WTC11 (cell line): ENCODE measurements around the gene COG5. TPM values are rescaled to one million over a fixed set of nuclear protein-coding genes. Genes with fewer than 3 reads are reported as not detected.

ENCODE experiments used
- ATAC-seq: fragments of 200-7000 bp; cut with Tn5 transposase; 2 replicates; pipeline ENCODE4 v1.10.0; 2021; ENCODE audit warnings: mild to moderate bottlenecking, moderate library complexity
- CTCF ChIA-PET: fragments of 300-600 bp; sonication (Branson Sonifier 250); formaldehyde crosslinking; loops from one replicate; lab custom pipeline; 2021; ENCODE audit warnings: antibody characterized with exemption; lab: Charles Lee
- POLR2A ChIA-PET: fragments of 350-600 bp; sonication (Branson Sonifier 250); formaldehyde crosslinking; loops from one replicate; lab custom pipeline; 2021; ENCODE audit warnings: antibody characterized with exemption; lab: Charles Lee
- DNase-seq: peaks from one replicate; pipeline ENCODE4 v3.0.0; 2021; ENCODE audit warnings: low spot score
- H3K27ac Mint-ChIP-seq: 2 replicates; pipeline ENCODE4 v1.8.0; 2021; ENCODE audit warnings: mixed read lengths
- H3K27me3 Mint-ChIP-seq: 2 replicates; pipeline ENCODE4 v1.8.0; 2021; ENCODE audit warnings: low read depth, mild to moderate bottlenecking, moderate library complexity, mixed read lengths
- H3K36me3 Mint-ChIP-seq: 2 replicates; pipeline ENCODE4 v1.8.0; 2021; ENCODE audit warnings: mixed read lengths
- H3K4me1 Mint-ChIP-seq: 2 replicates; pipeline ENCODE4 v1.8.0; 2022; ENCODE audit warnings: mixed read lengths
- H3K4me3 Mint-ChIP-seq: 2 replicates; pipeline ENCODE4 v1.8.0; 2021; ENCODE audit warnings: mild to moderate bottlenecking, moderate library complexity, mixed read lengths
- H3K9me3 Mint-ChIP-seq: 2 replicates; pipeline ENCODE4 v1.8.0; 2021; ENCODE audit warnings: mixed read lengths
- CBFB ChIP-seq: sonication (generic); formaldehyde crosslinking; IDR thresholded peaks from 2 replicates; pipeline ENCODE4 v1.8.1; 2022; ENCODE audit warnings: mild to moderate bottlenecking, low read depth, missing genetic modification reagents
- FOXJ3 ChIP-seq: sonication (generic); formaldehyde crosslinking; IDR thresholded peaks from 2 replicates; pipeline ENCODE4 v1.9.0; 2021; ENCODE audit warnings: missing genetic modification reagents, mild to moderate bottlenecking, borderline replicate concordance
- JAZF1 ChIP-seq: fragments of 250-450 bp; sonication (Bioruptor Pico); IDR thresholded peaks from 2 replicates; pipeline ENCODE4 v1.9.0; 2021; ENCODE audit warnings: moderate library complexity, mild to moderate bottlenecking, inconsistent platforms
- KAT7 ChIP-seq: sonication (generic); formaldehyde crosslinking; IDR thresholded peaks from 2 replicates; pipeline ENCODE4 v1.8.1; 2023; ENCODE audit warnings: missing genetic modification reagents, mild to moderate bottlenecking, borderline replicate concordance
- NR1H2 ChIP-seq: sonication (generic); formaldehyde crosslinking; IDR thresholded peaks from 2 replicates; pipeline ENCODE4 v1.9.0; 2021; ENCODE audit warnings: mild to moderate bottlenecking, moderate library complexity, missing genetic modification reagents
- OVOL2 ChIP-seq: fragments of 250-450 bp; sonication (Bioruptor Pico); IDR thresholded peaks from 2 replicates; pipeline ENCODE4 v1.9.0; 2021; ENCODE audit warnings: mild to moderate bottlenecking, borderline replicate concordance
- SMAD3 ChIP-seq: sonication (generic); formaldehyde crosslinking; IDR thresholded peaks from 2 replicates; pipeline ENCODE4 v1.8.0; 2022; ENCODE audit warnings: missing genetic modification reagents, mild to moderate bottlenecking, borderline replicate concordance
- ZNF232 ChIP-seq: sonication (generic); formaldehyde crosslinking; IDR thresholded peaks from 2 replicates; pipeline ENCODE4 v1.8.0; 2022; ENCODE audit warnings: mild to moderate bottlenecking, missing genetic modification reagents
- ZNF317 ChIP-seq: sonication (generic); formaldehyde crosslinking; IDR thresholded peaks from 2 replicates; pipeline ENCODE4 v1.8.1; 2023; ENCODE audit warnings: low read depth, mild to moderate bottlenecking, moderate library complexity, missing genetic modification reagents, borderline replicate concordance
- ZNF396 ChIP-seq: fragments of 250-450 bp; sonication (Bioruptor Pico); IDR thresholded peaks from 2 replicates; pipeline ENCODE4 v1.8.0; 2021; ENCODE audit warnings: mild to moderate bottlenecking, moderate library complexity, borderline replicate concordance
- total RNA-seq: library from RNA; stranded (reverse); gene quantifications from 3 replicates; pipeline ENCODE4 v1.2.3, GENCODE V29; 2021
- TF ChIP-seq, protein P1 (sequence below): sonication (generic); formaldehyde crosslinking; IDR thresholded peaks from 2 replicates; pipeline ENCODE4 v1.8.1; 2023; ENCODE audit warnings: mild to moderate bottlenecking, missing genetic modification reagents, borderline replicate concordance
- TF ChIP-seq, protein P2 (sequence below): sonication (generic); formaldehyde crosslinking; IDR thresholded peaks from 2 replicates; pipeline ENCODE4 v1.8.1; 2022; ENCODE audit warnings: mild to moderate bottlenecking, moderate library complexity, missing genetic modification reagents
- TF ChIP-seq, protein P3 (sequence below): sonication (generic); formaldehyde crosslinking; IDR thresholded peaks from 2 replicates; pipeline ENCODE4 v1.8.1; 2022; ENCODE audit warnings: mild to moderate bottlenecking, missing genetic modification reagents, moderate library complexity, borderline replicate concordance
- TF ChIP-seq, protein P4 (sequence below): fragments of 250-450 bp; sonication (Bioruptor Pico); IDR thresholded peaks from 2 replicates; pipeline ENCODE4 v1.9.0; 2021; ENCODE audit warnings: mild to moderate bottlenecking
- TF ChIP-seq, protein P5 (sequence below): sonication (generic); formaldehyde crosslinking; IDR thresholded peaks from 2 replicates; pipeline ENCODE4 v1.8.1; 2023; ENCODE audit warnings: mild to moderate bottlenecking, missing genetic modification reagents
- TF ChIP-seq, protein P6 (sequence below): sonication (generic); formaldehyde crosslinking; IDR thresholded peaks from 2 replicates; pipeline ENCODE4 v1.8.0; 2022; ENCODE audit warnings: mild to moderate bottlenecking, missing genetic modification reagents
- TF ChIP-seq, protein P7 (sequence below): sonication (generic); formaldehyde crosslinking; conservative IDR thresholded peaks from 2 replicates; pipeline ENCODE4 v1.8.1; 2023; ENCODE audit warnings: mild to moderate bottlenecking, low read depth, missing genetic modification reagents, moderate library complexity

COG5 gene
- total RNA-seq, 1 experiment from 2014 or later = 23.8 TPM

DNA sequence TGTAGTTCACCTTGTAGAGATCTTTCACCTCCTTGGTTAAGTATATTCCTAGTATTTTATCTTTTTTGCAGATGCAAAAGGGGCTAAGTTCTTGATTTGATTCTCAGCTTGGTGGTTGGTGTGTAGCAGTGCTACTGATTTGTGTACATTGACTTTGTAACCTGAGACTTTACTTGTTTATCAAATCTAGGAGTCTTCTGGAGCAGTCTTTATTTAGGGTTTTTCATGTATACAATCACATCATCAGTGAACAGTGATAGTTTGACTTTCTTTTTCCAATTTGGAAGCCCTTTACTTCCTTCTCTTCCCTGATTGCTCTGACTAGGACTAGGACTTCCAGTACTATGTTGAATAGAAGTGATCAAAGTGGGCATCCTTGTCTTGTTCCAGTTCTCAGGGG is 60.0 kb downstream of the COG5 start:
- Mint-ChIP-seq H3K36me3 (peaks cover 16% of the 10 kb centered on the region), H3K9me3 (peaks cover 9% of the 10 kb centered on the region), H3K27ac (no peak overlapping the region), H3K4me1 (no peaks in the 10 kb centered on the region; the same call in 1 of the 2 replicates), H3K4me3 (no peak overlapping the region), H3K27me3 (no peaks in the 10 kb centered on the region)
- ATAC-seq (no peak), DNase-seq (no peak)
- TF ChIP-seq, protein P1, sequence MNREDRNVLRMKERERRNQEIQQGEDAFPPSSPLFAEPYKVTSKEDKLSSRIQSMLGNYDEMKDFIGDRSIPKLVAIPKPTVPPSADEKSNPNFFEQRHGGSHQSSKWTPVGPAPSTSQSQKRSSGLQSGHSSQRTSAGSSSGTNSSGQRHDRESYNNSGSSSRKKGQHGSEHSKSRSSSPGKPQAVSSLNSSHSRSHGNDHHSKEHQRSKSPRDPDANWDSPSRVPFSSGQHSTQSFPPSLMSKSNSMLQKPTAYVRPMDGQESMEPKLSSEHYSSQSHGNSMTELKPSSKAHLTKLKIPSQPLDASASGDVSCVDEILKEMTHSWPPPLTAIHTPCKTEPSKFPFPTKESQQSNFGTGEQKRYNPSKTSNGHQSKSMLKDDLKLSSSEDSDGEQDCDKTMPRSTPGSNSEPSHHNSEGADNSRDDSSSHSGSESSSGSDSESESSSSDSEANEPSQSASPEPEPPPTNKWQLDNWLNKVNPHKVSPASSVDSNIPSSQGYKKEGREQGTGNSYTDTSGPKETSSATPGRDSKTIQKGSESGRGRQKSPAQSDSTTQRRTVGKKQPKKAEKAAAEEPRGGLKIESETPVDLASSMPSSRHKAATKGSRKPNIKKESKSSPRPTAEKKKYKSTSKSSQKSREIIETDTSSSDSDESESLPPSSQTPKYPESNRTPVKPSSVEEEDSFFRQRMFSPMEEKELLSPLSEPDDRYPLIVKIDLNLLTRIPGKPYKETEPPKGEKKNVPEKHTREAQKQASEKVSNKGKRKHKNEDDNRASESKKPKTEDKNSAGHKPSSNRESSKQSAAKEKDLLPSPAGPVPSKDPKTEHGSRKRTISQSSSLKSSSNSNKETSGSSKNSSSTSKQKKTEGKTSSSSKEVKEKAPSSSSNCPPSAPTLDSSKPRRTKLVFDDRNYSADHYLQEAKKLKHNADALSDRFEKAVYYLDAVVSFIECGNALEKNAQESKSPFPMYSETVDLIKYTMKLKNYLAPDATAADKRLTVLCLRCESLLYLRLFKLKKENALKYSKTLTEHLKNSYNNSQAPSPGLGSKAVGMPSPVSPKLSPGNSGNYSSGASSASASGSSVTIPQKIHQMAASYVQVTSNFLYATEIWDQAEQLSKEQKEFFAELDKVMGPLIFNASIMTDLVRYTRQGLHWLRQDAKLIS (CRISPR knock-in tag) = no peak
- TF ChIP-seq, protein P2, sequence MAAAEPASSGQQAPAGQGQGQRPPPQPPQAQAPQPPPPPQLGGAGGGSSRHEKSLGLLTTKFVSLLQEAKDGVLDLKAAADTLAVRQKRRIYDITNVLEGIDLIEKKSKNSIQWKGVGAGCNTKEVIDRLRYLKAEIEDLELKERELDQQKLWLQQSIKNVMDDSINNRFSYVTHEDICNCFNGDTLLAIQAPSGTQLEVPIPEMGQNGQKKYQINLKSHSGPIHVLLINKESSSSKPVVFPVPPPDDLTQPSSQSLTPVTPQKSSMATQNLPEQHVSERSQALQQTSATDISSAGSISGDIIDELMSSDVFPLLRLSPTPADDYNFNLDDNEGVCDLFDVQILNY (CRISPR knock-in tag) = no peak
- TF ChIP-seq, protein P3, sequence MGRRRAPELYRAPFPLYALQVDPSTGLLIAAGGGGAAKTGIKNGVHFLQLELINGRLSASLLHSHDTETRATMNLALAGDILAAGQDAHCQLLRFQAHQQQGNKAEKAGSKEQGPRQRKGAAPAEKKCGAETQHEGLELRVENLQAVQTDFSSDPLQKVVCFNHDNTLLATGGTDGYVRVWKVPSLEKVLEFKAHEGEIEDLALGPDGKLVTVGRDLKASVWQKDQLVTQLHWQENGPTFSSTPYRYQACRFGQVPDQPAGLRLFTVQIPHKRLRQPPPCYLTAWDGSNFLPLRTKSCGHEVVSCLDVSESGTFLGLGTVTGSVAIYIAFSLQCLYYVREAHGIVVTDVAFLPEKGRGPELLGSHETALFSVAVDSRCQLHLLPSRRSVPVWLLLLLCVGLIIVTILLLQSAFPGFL (CRISPR knock-in tag) = no peak
- TF ChIP-seq, protein P4, sequence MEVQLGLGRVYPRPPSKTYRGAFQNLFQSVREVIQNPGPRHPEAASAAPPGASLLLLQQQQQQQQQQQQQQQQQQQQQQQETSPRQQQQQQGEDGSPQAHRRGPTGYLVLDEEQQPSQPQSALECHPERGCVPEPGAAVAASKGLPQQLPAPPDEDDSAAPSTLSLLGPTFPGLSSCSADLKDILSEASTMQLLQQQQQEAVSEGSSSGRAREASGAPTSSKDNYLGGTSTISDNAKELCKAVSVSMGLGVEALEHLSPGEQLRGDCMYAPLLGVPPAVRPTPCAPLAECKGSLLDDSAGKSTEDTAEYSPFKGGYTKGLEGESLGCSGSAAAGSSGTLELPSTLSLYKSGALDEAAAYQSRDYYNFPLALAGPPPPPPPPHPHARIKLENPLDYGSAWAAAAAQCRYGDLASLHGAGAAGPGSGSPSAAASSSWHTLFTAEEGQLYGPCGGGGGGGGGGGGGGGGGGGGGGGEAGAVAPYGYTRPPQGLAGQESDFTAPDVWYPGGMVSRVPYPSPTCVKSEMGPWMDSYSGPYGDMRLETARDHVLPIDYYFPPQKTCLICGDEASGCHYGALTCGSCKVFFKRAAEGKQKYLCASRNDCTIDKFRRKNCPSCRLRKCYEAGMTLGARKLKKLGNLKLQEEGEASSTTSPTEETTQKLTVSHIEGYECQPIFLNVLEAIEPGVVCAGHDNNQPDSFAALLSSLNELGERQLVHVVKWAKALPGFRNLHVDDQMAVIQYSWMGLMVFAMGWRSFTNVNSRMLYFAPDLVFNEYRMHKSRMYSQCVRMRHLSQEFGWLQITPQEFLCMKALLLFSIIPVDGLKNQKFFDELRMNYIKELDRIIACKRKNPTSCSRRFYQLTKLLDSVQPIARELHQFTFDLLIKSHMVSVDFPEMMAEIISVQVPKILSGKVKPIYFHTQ = no peak
- no peak for TF ChIP-seq KAT7
- TF ChIP-seq SMAD3 = no peak
- TF ChIP-seq NR1H2 (CRISPR knock-in tag) = no peak
- POLR2A ChIA-PET = no interaction called here
- CTCF ChIA-PET = no interaction called here

DNA sequence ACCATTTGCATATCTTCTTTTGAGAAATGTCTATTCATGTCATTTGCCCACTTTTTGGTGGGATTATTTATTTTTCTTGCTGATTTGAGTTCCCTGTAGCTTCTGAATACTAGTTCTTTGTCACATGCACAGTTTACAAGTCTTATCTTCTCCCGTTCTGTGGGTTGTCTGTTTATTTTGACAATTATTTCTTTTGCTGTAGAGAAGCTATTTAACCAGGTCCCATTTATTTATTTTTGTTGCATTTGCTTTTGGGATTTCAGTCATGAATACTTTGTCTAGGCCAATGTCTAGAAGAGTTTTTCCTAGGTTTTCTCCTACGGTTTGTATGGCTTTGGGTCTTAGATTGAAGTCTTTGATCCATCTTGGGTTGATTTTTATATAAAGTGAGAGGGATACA is 60.9 kb downstream of the COG5 start:
- Mint-ChIP-seq H3K4me1 (no peaks in the 10 kb centered on the region; the same call in 1 of the 2 replicates), H3K27me3 (no peaks in the 10 kb centered on the region), H3K4me3 (no peak overlapping the region), H3K9me3 (peaks cover 4% of the 10 kb centered on the region), H3K27ac (no peak overlapping the region), H3K36me3 (peaks cover 7% of the 10 kb centered on the region)
- no peak for ATAC-seq
- CTCF ChIA-PET = no interaction called here
- DNase-seq = no peak
- POLR2A ChIA-PET = no interaction called here
- TF ChIP-seq, protein P5, sequence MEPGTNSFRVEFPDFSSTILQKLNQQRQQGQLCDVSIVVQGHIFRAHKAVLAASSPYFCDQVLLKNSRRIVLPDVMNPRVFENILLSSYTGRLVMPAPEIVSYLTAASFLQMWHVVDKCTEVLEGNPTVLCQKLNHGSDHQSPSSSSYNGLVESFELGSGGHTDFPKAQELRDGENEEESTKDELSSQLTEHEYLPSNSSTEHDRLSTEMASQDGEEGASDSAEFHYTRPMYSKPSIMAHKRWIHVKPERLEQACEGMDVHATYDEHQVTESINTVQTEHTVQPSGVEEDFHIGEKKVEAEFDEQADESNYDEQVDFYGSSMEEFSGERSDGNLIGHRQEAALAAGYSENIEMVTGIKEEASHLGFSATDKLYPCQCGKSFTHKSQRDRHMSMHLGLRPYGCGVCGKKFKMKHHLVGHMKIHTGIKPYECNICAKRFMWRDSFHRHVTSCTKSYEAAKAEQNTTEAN (CRISPR knock-in tag) = no peak
- TF ChIP-seq, protein P6, sequence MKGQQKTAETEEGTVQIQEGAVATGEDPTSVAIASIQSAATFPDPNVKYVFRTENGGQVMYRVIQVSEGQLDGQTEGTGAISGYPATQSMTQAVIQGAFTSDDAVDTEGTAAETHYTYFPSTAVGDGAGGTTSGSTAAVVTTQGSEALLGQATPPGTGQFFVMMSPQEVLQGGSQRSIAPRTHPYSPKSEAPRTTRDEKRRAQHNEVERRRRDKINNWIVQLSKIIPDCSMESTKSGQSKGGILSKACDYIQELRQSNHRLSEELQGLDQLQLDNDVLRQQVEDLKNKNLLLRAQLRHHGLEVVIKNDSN (CRISPR knock-in tag) = no peak
- TF ChIP-seq ZNF232 (CRISPR knock-in tag) (no peak), JAZF1 (CRISPR knock-in tag) (no peak), CBFB (CRISPR knock-in tag) (no peak), OVOL2 (no peak), ZNF317 (no peak), ZNF396 (CRISPR knock-in tag) (no peak), FOXJ3 (no peak)
- TF ChIP-seq, protein P7, sequence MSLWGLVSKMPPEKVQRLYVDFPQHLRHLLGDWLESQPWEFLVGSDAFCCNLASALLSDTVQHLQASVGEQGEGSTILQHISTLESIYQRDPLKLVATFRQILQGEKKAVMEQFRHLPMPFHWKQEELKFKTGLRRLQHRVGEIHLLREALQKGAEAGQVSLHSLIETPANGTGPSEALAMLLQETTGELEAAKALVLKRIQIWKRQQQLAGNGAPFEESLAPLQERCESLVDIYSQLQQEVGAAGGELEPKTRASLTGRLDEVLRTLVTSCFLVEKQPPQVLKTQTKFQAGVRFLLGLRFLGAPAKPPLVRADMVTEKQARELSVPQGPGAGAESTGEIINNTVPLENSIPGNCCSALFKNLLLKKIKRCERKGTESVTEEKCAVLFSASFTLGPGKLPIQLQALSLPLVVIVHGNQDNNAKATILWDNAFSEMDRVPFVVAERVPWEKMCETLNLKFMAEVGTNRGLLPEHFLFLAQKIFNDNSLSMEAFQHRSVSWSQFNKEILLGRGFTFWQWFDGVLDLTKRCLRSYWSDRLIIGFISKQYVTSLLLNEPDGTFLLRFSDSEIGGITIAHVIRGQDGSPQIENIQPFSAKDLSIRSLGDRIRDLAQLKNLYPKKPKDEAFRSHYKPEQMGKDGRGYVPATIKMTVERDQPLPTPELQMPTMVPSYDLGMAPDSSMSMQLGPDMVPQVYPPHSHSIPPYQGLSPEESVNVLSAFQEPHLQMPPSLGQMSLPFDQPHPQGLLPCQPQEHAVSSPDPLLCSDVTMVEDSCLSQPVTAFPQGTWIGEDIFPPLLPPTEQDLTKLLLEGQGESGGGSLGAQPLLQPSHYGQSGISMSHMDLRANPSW (CRISPR knock-in tag) = no peak
- TF ChIP-seq, protein P1 (CRISPR knock-in tag) = no peak
